GM12874 (cell line): ENCODE data around the gene PRR7.

ENCODE experiments used
- TF ChIP-seq, protein P1 (sequence below): IDR thresholded peaks from 2 replicates; pipeline ENCODE4 v1.5.1; 2011; ENCODE audit warnings: low read depth, mild to moderate bottlenecking, control low read depth, low read length, moderate library complexity; ENCODE audit not compliant: insufficient read depth

The PRR7 gene

DNA sequence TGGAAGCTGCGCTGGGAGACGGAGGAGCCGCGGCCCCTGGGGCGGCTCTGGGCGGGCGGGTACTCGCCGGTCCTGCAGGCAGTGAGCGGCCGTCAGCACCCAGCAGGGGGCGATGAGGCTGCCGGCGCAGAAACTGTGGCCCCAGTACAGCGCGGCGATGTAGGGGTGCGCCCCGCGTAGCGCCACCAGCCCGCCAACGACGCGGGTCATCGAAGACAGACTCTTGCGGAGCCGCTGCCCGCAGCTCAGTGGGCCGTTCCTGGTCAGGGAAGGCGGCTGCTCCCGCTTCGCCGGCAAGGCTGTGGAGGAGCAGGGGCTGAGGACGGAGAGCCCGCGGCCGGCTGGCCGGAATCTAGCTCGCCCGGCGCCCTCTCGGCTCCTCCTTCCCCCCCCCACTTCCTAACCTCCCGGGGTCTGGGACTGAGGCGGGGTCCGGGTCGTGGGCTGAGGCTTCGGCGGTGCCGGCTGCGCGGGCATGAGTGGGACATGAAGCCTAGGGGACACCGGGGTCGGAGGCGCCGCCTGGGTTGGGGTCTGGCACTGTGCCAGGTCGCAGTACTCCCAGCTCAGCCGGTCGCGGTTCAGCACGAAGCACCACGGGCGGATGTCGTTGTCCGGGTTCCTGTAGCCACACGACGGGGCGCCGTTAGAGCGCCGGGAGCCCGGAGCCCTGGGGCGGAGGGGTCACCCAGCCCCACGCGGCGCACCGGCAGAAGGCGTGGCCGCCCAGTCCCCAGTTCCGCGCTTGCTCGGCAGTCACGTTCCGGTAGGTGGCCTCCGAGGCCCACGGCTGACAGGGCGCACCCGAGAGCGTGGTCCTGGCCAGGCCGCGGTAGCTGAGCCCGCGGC is 42.6 kb upstream of the PRR7 start:
- TF ChIP-seq, protein P1, sequence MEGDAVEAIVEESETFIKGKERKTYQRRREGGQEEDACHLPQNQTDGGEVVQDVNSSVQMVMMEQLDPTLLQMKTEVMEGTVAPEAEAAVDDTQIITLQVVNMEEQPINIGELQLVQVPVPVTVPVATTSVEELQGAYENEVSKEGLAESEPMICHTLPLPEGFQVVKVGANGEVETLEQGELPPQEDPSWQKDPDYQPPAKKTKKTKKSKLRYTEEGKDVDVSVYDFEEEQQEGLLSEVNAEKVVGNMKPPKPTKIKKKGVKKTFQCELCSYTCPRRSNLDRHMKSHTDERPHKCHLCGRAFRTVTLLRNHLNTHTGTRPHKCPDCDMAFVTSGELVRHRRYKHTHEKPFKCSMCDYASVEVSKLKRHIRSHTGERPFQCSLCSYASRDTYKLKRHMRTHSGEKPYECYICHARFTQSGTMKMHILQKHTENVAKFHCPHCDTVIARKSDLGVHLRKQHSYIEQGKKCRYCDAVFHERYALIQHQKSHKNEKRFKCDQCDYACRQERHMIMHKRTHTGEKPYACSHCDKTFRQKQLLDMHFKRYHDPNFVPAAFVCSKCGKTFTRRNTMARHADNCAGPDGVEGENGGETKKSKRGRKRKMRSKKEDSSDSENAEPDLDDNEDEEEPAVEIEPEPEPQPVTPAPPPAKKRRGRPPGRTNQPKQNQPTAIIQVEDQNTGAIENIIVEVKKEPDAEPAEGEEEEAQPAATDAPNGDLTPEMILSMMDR: peak; percentile 96

DNA sequence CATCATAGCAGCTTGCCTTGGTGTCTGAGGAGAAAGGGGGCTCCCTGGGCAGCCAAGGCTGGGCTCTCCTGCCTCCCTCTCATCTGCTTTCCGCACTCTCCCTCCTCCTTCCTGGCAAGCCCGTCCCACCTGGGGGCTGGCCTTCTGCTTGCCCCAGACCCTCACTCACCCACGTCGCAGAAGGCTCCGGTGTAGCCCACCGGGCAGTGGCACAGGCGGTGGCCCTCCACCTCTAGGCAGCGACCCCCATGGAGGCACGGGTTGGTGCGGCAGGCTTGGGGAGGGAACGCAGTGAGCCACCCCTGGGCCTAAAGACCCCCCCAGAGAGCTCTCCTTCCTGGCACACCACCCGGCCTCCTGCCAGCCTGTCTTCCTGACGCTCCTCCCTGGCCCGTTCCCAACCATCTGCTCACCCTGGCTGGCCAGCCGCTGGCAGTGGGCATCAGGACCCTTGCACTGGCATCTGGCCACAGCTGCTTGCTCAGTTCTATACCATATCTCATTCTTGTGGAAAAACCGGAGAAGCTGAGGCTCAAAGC is 41.9 kb upstream of the PRR7 start:
- TF ChIP-seq, protein P1: no peak

DNA sequence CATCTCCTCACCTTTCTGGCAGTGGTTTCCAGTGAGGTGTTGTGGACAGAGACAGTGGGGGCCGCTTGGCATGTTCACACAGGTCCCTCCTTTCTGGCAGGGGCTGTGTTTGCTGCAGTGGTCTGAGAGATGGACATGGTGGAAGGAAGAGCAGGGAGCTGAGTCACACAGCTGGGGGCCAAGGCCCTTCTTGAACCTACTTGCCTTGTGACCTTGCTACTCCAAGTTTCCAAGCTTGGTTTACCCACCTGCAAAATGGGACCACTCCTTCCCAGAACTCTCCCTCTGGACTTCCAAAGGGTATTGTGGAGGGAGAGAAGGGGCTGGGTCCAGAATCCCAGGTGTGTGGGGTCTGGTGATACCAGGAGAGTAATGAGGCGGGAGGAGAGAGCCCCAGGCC is 41.3 kb upstream of the PRR7 start:
- TF ChIP-seq, protein P1: no peak

DNA sequence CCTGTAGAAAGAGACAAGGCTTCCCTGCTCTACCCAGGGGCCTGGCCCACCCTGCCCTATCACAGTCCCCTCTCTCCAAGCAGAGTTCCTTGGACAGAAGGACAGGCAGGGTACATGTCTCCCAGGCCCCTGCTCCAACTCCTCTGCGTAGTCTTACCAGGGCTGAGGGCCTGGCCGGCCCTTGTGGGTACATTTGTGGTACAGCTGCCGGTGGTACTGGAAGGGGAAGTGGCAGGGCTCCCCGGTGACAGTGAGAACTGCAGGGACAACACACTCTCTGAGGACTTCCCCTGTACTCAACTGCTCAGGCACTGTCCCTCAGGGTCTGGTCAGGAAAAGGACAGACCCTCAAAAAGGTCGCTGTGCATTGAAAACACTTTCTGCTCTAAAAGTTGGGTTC is 40.8 kb upstream of the PRR7 start:
- TF ChIP-seq, protein P1: no peak

DNA sequence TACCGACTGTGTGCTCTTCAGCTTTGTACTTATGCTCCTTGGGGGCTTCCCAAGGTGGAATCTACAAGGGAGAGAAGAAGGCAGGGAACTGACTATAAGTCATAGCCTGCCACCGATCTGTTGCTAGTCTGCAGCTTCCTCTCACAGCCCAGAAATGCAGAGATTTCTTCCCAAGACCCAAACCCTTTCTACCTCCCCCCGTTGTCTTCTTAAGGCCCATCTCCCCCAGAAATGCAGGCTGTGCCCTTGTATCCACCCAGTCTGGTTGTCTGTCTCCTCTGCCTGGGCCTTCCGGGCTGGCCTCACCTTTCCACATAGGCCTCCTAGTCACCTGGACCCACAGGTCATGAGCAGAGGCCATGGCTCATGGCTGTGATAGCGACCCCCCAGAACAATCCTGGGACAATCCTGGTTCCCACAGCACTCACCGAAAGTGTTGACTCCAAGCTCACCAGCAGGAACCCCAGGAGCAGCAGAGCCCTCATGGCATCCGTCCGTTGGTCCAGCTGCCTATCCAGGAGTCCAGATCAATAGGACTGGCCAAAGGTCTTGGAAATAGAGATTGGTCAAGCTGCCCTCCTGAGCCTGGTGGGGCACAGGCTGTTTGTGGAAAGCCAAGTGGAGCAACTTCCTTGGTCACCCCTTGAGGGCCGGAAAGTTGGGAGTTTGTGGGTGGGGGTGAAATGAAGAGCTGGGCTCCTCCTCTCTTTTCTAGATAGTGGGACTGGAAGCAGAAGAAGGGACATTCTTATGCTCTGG is 37.4 kb upstream of the PRR7 start, which contains the start of gene F12:
Gene F12, minus strand, starts transcription at position 522 of the 759 bp plus-strand sequence. Its CDS starts 37 bp downstream, at position 485.
- TF ChIP-seq, protein P1: no peak

DNA sequence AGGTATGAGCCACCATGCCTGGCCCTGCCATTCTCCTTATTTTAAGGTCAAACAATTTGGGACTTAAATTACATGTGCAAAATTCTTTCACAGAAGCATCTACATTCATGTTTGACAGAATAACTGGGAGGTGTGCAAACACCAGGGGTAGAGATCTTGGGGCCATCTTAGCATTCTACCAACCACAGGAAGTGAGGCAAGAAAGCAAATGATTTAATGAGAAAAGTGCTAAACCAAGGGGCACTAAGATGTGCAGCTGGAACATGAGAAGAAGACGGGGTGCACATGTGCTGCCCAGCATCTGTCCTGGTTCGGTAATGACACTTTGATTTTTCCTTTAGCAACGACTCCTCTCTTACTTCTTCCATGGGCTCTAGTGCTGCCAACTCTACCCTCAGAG is 36.0 kb upstream of the PRR7 start:
- TF ChIP-seq, protein P1: no peak

DNA sequence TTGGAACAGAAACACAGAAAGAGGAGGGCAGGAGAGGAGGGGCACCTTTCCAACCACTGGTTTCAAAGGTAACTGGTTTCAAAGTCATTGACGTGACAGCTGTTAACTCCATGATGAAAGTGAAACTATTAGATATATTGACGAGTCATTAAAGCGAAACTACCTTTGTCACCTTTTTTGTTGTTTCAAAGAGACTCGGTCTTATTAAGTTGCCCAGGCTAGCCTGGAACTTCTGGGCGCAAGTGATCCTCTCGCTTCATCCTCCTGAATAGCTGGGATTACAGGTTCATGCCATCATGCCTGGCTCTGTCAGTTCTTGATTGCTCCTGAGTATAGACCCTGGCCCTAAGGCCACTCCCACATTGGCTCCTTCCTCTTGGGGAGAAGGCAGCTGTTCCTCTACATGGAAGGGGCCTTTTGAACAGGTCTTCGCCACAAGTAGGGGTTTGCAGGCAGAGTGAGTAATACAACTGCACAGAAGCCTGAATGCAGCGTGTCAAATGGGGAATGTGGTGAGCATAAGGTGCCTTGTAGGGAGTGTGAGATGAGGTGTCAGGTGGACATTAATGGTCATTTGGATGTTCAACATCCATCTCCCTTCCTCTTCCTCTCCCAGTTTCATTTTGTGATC is 33.9 kb upstream of the PRR7 start:
- TF ChIP-seq, protein P1: no peak
